CD1c-positive myeloid dendritic cell (primary cell): ENCODE data around the gene CPOX.
"Not testable (repeated sequence)": the region's sequence is repeated elsewhere in the genome, so short reads cannot be mapped to it uniquely, and the experiment has no call there.

ENCODE experiments used
- DNase-seq: peaks from one replicate; pipeline ENCODE4 v3.0.0-alpha.2; 2016; ENCODE audit errors: extremely low spot score

Gene CPOX

GRCh38 chr3:98563661-98564281 is 29.6 kb downstream of the CPOX start:
- DNase-seq: peak; percentile 66

GRCh38 chr3:98561727-98562521 is 31.5 kb downstream of the CPOX start:
- peak; percentile 30 for DNase-seq

GRCh38 chr3:98560911-98561310 is 32.5 kb downstream of the CPOX start:
- DNase-seq: no peak

GRCh38 chr3:98559769-98560168 is 33.6 kb downstream of the CPOX start:
- DNase-seq: not testable (repeated sequence)

- DNase-seq: no peak
Observed at GRCh38 chr3:98558100-98558827, 35.1 kb downstream of the CPOX start.

- DNase-seq: no peak
Observed at GRCh38 chr3:98557324-98558010, 35.9 kb downstream of the CPOX start.

GRCh38 chr3:98556164-98557130 is 37.0 kb downstream of the CPOX start:
- peak; percentile 54 for DNase-seq

- DNase-seq: no peak
Observed at GRCh38 chr3:98555025-98555379, 38.4 kb downstream of the CPOX start.

- no peak for DNase-seq
Observed at GRCh38 chr3:98554580-98554979, 38.8 kb downstream of the CPOX start.

GRCh38 chr3:98553753-98554152 is 39.7 kb downstream of the CPOX start:
- DNase-seq: peak; percentile 68

- DNase-seq: no peak
Observed at GRCh38 chr3:98553021-98553563, 40.3 kb downstream of the CPOX start.

GRCh38 chr3:98552232-98553020 is 41.0 kb downstream of the CPOX start:
- DNase-seq: no peak

- no peak for DNase-seq
Observed at GRCh38 chr3:98551754-98552153, 41.7 kb downstream of the CPOX start.

GRCh38 chr3:98551236-98551635 is 42.2 kb downstream of the CPOX start:
- DNase-seq: no peak

GRCh38 chr3:98550833-98551232 is 42.6 kb downstream of the CPOX start:
- no peak for DNase-seq

GRCh38 chr3:98548544-98548943 is 44.9 kb downstream of the CPOX start:
- no peak for DNase-seq

- DNase-seq: no peak
Observed at GRCh38 chr3:98545940-98546339, 47.5 kb downstream of the CPOX start.

- no peak for DNase-seq
Observed at GRCh38 chr3:98542623-98543022, 50.8 kb downstream of the CPOX start.

GRCh38 chr3:98541695-98542094 is 51.7 kb downstream of the CPOX start:
- DNase-seq: no peak

GRCh38 chr3:98540346-98540745 is 53.1 kb downstream of the CPOX start:
- DNase-seq: peak; percentile 39
